SK-N-MC (cell line): ENCODE measurements around the gene RHBDD3.

ENCODE experiments used
- EZH2 ChIP-seq: fragments of 200-600 bp; sonication (generic); IDR thresholded peaks from one replicate; pipeline ENCODE4 v1.6.1; 2017; ENCODE audit warnings: antibody characterized with exemption
- POLR2AphosphoS5 ChIP-seq: IDR thresholded peaks from 2 replicates; pipeline ENCODE4 v1.6.1; 2012; ENCODE audit warnings: mild to moderate bottlenecking, low read depth, low read length, borderline replicate concordance

DNA sequence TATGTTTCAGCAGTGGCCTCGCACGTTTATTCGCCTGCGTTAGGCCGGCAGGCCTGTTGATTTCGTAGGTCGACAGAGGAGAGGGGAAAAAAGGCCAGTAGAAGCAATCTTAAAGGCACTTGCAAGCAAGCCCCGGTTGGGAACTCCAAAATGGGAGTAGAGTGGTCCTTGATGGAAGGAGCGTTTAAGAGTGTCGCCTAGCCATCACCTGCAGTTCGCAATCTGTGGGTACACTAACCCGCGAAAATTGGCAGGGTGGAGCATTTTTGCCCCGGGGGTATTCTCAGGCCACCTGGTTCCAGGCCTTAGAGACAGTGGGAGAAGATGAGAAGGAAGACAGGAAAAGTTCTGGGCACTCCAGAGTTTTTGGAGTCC is 1.4 kb upstream of the RHBDD3 start:
- TF ChIP-seq EZH2 (no peak), POLR2AphosphoS5 (no peak)
